RWPE1 (cell line): Measurements from ENCODE around the gene SATB1.

ENCODE experiments used
- CTCF ChIA-PET: fragments of 350-600 bp; sonication (Branson Sonifier 250); formaldehyde crosslinking; extraction: SDS; loops from one replicate; lab custom pipeline; 2021; lab: Yijun Ruan, JAX
- POLR2A ChIA-PET: fragments of 400-600 bp; formaldehyde crosslinking; extraction: SDS; loops from one replicate; lab custom pipeline; 2020; ENCODE audit warnings: antibody characterized with exemption; ENCODE audit not compliant: low non-redundant PET; lab: Yijun Ruan, JAX
- DNase-seq: peaks from one replicate; pipeline ENCODE4 v3.0.0; 2012; ENCODE audit warnings: low spot score
- H3K27ac ChIP-seq: fragments of 450-650 bp; 2 replicates; pipeline ENCODE4 v1.5.1; 2017
- TF ChIP-seq, protein P1 (sequence below): fragments of 450-650 bp; conservative IDR thresholded peaks from 2 replicates; pipeline ENCODE4 v1.5.1; 2017; ENCODE audit warnings: low read depth, mild to moderate bottlenecking

The SATB1 gene

DNA sequence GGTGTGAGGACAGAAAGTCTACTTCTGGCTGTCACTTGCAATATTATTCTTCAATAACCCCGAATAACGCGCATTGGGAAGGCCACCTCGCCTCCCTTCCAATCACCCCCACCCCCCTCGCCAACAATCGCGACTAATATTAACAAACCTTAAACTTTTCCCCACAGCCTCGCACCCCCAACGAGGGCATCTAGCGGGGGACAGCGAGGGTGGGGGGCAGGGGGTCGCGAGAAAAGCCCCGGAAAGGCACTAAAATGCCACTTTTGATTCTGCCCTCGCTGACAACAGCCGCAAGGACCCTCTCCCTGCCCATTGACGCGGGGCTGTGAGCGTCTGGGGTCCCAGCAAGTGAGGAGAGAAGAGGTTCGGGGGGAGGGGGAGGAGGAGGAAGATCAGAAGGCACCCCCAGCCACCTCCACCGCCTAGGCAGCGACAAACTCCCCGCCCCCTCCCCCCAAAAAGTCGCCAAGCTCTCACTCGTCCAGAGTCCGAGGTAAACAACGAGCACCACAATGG lies 868 bp downstream of the SATB1 start:
- TF ChIP-seq, protein P1, sequence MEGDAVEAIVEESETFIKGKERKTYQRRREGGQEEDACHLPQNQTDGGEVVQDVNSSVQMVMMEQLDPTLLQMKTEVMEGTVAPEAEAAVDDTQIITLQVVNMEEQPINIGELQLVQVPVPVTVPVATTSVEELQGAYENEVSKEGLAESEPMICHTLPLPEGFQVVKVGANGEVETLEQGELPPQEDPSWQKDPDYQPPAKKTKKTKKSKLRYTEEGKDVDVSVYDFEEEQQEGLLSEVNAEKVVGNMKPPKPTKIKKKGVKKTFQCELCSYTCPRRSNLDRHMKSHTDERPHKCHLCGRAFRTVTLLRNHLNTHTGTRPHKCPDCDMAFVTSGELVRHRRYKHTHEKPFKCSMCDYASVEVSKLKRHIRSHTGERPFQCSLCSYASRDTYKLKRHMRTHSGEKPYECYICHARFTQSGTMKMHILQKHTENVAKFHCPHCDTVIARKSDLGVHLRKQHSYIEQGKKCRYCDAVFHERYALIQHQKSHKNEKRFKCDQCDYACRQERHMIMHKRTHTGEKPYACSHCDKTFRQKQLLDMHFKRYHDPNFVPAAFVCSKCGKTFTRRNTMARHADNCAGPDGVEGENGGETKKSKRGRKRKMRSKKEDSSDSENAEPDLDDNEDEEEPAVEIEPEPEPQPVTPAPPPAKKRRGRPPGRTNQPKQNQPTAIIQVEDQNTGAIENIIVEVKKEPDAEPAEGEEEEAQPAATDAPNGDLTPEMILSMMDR, result no peak
- ChIA-PET POLR2A (interaction anchor here (0.5 kb wide), 1 partner anchor 74 kb away, joined by 3 read pairs; no protein-coding TSS in a partner anchor), CTCF (interaction anchor here (0.6 kb wide), 1 partner anchor 91 kb away, joined by 3 read pairs; no protein-coding TSS in a partner anchor)
- DNase-seq, result no peak
- H3K27ac ChIP-seq, result no peak overlapping the region

DNA sequence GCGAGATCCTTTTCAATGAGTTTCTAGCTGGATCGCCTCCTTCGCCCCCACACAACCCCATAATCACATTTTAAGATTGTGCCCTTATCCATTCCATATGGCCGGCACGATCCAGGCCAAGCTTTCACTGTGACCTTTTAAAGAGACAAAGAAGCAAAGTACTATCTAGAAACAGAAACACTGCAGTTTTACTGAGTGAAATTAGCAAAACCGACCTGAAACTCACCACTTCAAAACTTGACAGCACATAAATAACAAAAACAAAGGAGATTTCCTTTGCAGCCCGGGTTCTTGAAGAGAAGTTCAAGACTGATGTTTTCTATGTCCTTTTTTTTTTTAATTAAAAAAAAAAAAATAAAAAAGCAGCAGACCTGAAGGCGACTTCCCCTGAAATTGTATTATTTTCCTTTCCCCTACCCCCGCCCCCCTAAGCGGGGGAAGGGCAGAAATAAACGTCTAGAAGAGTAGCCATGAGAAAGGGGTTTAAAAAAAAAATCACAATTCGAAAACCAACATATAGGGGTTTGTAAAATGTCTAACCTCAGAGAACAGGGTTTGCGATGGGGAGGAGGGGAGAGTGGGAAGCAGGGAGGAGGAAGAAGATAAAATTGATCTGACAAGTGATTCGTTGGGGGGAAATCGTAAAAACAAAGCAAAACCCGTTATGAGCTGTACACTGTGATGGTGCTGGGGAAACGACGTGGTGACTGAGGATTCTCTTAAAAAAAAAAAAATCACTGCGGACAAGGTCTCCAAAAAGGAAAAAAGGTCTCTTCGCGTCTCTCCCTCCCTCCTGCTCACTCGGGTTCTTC lies 1.5 kb downstream of the SATB1 start:
- ChIA-PET POLR2A (no interaction called here), CTCF (no interaction called here)
- H3K27ac ChIP-seq, result no peak overlapping the region
- DNase-seq, result no peak
- TF ChIP-seq, protein P1, result no peak

DNA sequence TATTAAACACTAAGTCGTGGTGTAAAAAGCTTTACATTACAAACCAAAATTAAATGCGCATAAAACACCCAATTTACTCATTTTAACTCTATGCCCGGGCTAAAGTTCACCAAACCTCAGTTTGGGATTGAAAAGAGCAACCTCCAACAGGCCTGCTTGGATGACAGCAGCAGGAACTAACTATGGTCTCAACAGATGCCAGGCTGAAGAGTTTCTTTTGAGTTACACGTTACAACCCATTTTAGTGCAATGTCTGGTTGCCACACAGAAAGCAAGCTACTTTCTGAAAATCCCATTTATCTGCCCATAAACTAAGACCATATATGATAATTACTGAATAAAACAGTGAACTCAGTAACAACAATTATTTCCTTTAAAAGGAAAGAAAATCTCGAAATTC lies 2.2 kb downstream of the SATB1 start:
- no peak for DNase-seq
- ChIA-PET CTCF (no interaction called here), POLR2A (no interaction called here)
- no peak overlapping the region for H3K27ac ChIP-seq
- TF ChIP-seq, protein P1, result no peak

DNA sequence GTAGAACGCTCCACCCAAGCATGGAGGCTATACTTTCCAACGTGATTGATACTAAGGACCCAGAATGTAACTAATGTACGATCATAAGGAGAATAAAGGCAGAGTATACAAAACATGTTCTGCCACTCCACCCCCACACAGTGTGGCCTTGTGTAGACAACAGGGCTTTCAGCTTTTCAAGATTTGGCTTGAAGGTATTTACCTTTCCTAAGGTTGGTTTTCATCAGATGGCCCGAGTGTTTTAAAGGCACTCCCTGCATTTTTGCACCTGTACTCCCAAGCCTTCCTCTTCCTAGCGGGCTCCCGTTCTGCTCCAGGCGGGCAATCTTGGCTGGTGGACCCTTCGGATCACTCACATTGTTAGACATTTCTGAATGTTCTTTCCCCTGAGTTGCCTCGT lies 4.6 kb downstream of the SATB1 start:
- no peak overlapping the region for H3K27ac ChIP-seq
- ChIA-PET POLR2A (no interaction called here), CTCF (interaction anchor here (0.8 kb wide), 1 partner anchor 1597 kb away, joined by 3 read pairs; no protein-coding TSS in a partner anchor)
- no peak for DNase-seq
- TF ChIP-seq, protein P1, result no peak

DNA sequence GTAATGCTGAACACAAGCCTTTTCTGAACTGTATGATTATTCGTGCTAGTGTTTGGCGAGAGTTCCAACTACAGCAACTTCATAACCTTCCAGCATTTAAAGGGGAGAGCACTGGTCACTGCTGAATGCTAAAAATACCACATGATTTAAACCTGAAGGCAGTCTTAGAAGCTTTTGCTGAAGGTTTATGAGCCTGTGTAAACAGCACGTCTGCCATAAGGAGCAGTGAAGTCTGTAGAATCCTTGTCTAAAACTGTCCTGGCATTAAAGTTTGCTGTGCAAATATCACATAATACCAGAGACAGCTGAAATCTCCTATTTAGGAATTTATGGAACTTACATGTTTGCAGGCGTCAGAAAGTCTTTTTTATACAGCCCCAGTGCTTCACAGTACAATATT lies 5.9 kb downstream of the SATB1 start:
- no peak for DNase-seq
- ChIA-PET CTCF (no interaction called here), POLR2A (no interaction called here)
- TF ChIP-seq, protein P1, result no peak
- no peak overlapping the region for H3K27ac ChIP-seq

DNA sequence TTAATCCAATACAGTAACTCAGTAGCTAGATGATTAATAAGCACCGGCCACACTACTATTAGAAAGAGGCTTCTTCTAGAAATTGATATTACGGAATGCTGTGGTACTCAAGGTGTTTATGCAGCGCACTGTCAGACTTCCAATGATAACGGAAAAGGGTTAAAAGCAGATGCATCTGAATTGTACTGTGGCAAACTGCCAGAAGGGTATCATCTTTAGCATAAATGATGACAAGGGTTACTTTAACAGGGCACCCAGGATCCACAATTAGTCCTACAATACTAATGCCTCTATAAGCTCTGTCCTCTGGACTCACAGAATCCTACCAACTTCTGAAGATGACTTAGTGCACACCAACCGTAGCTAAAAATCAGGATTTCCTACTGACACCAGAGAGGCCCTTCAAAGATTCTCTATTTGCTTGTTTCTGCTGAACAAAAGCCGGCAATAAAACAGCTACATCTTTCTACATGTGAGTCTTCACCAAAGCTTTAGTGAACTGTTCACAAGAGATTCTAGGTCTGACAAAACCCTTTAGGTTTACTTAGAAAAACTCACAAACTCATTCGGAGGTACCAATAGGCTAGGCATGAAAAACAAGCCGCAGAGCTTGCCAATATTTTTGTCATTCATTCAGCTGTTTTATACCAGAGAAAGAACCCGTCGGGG lies 7.1 kb downstream of the SATB1 start:
- POLR2A ChIA-PET, result no interaction called here
- CTCF ChIA-PET, result no interaction called here
- TF ChIP-seq, protein P1, result no peak
- no peak for DNase-seq
- H3K27ac ChIP-seq, result no peak overlapping the region
